SU-DHL-6 (cell line): ENCODE measurements around the gene DNAI2.

Experiments
- H2AFZ ChIP-seq: fragments of 200-600 bp; sonication (generic); 2 replicates; pipeline ENCODE4 v1.6.1; 2014; ENCODE audit warnings: low read depth, mild to moderate bottlenecking, moderate library complexity, mixed read lengths, antibody characterized with exemption, low read length; ENCODE audit not compliant: severe bottlenecking
- H3F3A ChIP-seq: fragments of 200-600 bp; shearing (Covaris generic); 2 replicates; pipeline ENCODE4 v1.6.0; 2016; ENCODE audit warnings: antibody characterized with exemption, mild to moderate bottlenecking; ENCODE audit not compliant: insufficient read depth
- H3K27ac ChIP-seq: fragments of 200-600 bp; sonication (generic); 2 replicates; pipeline ENCODE4 v1.5.1; 2016; ENCODE audit warnings: low read depth, mild to moderate bottlenecking, low read length, moderate library complexity, mixed read lengths
- H3K27me3 ChIP-seq: fragments of 200-600 bp; sonication (generic), shearing (Covaris generic); 2 replicates; pipeline ENCODE4 v1.6.0; 2014; ENCODE audit warnings: mild to moderate bottlenecking, low read length
- H3K36me3 ChIP-seq: fragments of 200-600 bp; sonication (generic); 2 replicates; pipeline ENCODE4 v1.6.1; 2014; ENCODE audit warnings: mild to moderate bottlenecking, low read length, mixed read lengths
- H3K4me2 ChIP-seq: fragments of 300-600, 200-600 bp; shearing (Covaris generic), sonication (generic); 2 replicates; pipeline ENCODE4 v1.6.0; 2014; ENCODE audit warnings: low read length, low read depth, mild to moderate bottlenecking; ENCODE audit not compliant: poor library complexity, severe bottlenecking
- H3K4me3 ChIP-seq: fragments of 200-600 bp; sonication (generic); 2 replicates; pipeline ENCODE4 v1.5.1; 2014; ENCODE audit warnings: antibody characterized with exemption, low read length, mild to moderate bottlenecking, mixed read lengths; ENCODE audit not compliant: insufficient read depth, poor library complexity, severe bottlenecking
- H3K79me2 ChIP-seq: fragments of 200-600 bp; sonication (generic); 2 replicates; pipeline ENCODE4 v1.6.1; 2014; ENCODE audit warnings: mild to moderate bottlenecking, low read length, moderate library complexity; ENCODE audit not compliant: insufficient read depth
- H3K9ac ChIP-seq: fragments of 200-600 bp; sonication (generic); 2 replicates; pipeline ENCODE4 v1.7.0; 2014; ENCODE audit warnings: mild to moderate bottlenecking, low read length
- H3K9me2 ChIP-seq: fragments of 200-600 bp; sonication (generic); replicated peaks from 2 replicates; pipeline ENCODE4 v1.6.1; 2014; ENCODE audit warnings: low read length; ENCODE audit not compliant: insufficient read depth
- H3K9me3 ChIP-seq: fragments of 200-600 bp; sonication (generic); 2 replicates; pipeline ENCODE4 v1.6.1; 2014; ENCODE audit warnings: low read length, mixed read lengths; ENCODE audit not compliant: insufficient read depth
- H4K20me1 ChIP-seq: fragments of 200-600 bp; sonication (generic); 2 replicates; pipeline ENCODE4 v1.6.1; 2014; ENCODE audit warnings: low read depth, mild to moderate bottlenecking, antibody characterized with exemption, low read length, moderate library complexity, mixed read lengths
- CTCF ChIP-seq: fragments of 200-600 bp; sonication (generic); IDR thresholded peaks from one replicate; pipeline ENCODE4 v1.5.1; 2017; ENCODE audit warnings: antibody characterized with exemption, mild to moderate bottlenecking, low read length, moderate library complexity; ENCODE audit not compliant: insufficient read depth, poor library complexity, severe bottlenecking
- EZH2phosphoT487 ChIP-seq: fragments of 200-600 bp; sonication (generic), shearing (Covaris generic); conservative IDR thresholded peaks from 2 replicates; pipeline ENCODE4 v1.6.1; 2018; ENCODE audit warnings: mild to moderate bottlenecking, antibody characterized with exemption, low read length, moderate library complexity, mixed read lengths

Gene DNAI2

GRCh38 chr17:74309902-74310301, 35.9 kb downstream of the DNAI2 start:
- Histone ChIP-seq H3K9ac (no peak overlapping the region), H3K27me3 (no peaks in the 10 kb centered on the region), H3K9me3 (no peaks in the 10 kb centered on the region), H3K4me2 (no peak overlapping the region), H3K79me2 (no peaks in the 10 kb centered on the region), H3K4me3 (no peak overlapping the region), H3K27ac (no peak overlapping the region), H3K36me3 (no peaks in the 10 kb centered on the region), H4K20me1 (no peaks in the 10 kb centered on the region), H3K9me2 (no peaks in the 10 kb centered on the region), H2AFZ (no peak overlapping the region), H3F3A (no peaks in the 10 kb centered on the region)
- no peak for TF ChIP-seq CTCF
- no peak for TF ChIP-seq EZH2phosphoT487

GRCh38 chr17:74314877-74315276, 40.8 kb downstream of the DNAI2 start:
- Histone ChIP-seq H3K9me3 (no peaks in the 10 kb centered on the region), H3K36me3 (no peaks in the 10 kb centered on the region)

GRCh38 chr17:74316220-74316619, 42.2 kb downstream of the DNAI2 start:
- Histone ChIP-seq H4K20me1 (no peaks in the 10 kb centered on the region), H3F3A (no peaks in the 10 kb centered on the region), H3K27ac (no peak overlapping the region), H3K36me3 (no peaks in the 10 kb centered on the region), H3K9ac (no peak overlapping the region), H3K9me3 (no peaks in the 10 kb centered on the region), H3K79me2 (no peaks in the 10 kb centered on the region), H3K4me3 (no peak overlapping the region), H3K4me2 (no peak overlapping the region), H3K27me3 (no peaks in the 10 kb centered on the region), H2AFZ (no peak overlapping the region), H3K9me2 (no peaks in the 10 kb centered on the region)
- TF ChIP-seq CTCF = no peak

More at GRCh38 chr17:74314877-74315276, 40.8 kb downstream of the DNAI2 start:
- Histone ChIP-seq H3K79me2 (no peaks in the 10 kb centered on the region), H3K9ac (no peak overlapping the region), H3F3A (no peaks in the 10 kb centered on the region), H2AFZ (no peak overlapping the region), H4K20me1 (no peaks in the 10 kb centered on the region), H3K27me3 (no peaks in the 10 kb centered on the region), H3K4me3 (no peak overlapping the region), H3K4me2 (no peak overlapping the region), H3K9me2 (no peaks in the 10 kb centered on the region), H3K27ac (no peak overlapping the region)
- TF ChIP-seq CTCF (no peak), EZH2phosphoT487 (no peak)

- TF ChIP-seq EZH2phosphoT487 (no peak), CTCF (no peak)
Observed at GRCh38 chr17:74317071-74317470, 43.0 kb downstream of the DNAI2 start.

More at GRCh38 chr17:74317071-74317470, 43.0 kb downstream of the DNAI2 start:
- no peaks in the 10 kb centered on the region for H3K36me3 ChIP-seq
- no peak overlapping the region for H3K4me2 ChIP-seq
- no peak overlapping the region for H3K4me3 ChIP-seq
- H3K79me2 ChIP-seq = no peaks in the 10 kb centered on the region
- H3K9me2 ChIP-seq = no peaks in the 10 kb centered on the region
- no peaks in the 10 kb centered on the region for H3K9me3 ChIP-seq
- no peaks in the 10 kb centered on the region for H3K27me3 ChIP-seq
- no peaks in the 10 kb centered on the region for H4K20me1 ChIP-seq
- no peak overlapping the region for H2AFZ ChIP-seq
- H3K9ac ChIP-seq = no peak overlapping the region
- no peak overlapping the region for H3K27ac ChIP-seq
- H3F3A ChIP-seq = no peaks in the 10 kb centered on the region
